PFSK-1 (cell line): ENCODE measurements around the gene ZNF627.

ENCODE experiments used
- FOXP2 ChIP-seq: optimal IDR thresholded peaks from 2 replicates; pipeline ENCODE3; 2011; ENCODE audit warnings: borderline replicate concordance, control low read depth, inconsistent platforms; ENCODE audit not compliant: insufficient read depth; ENCODE audit errors: extremely low read length, extremely low read depth
- POLR2AphosphoS5 ChIP-seq: IDR thresholded peaks from 2 replicates; pipeline ENCODE4 v1.6.1; 2012; ENCODE audit warnings: low read depth, mild to moderate bottlenecking, control low read depth, low read length, moderate library complexity
- SIN3A ChIP-seq: IDR thresholded peaks from 2 replicates; pipeline ENCODE4 v1.6.1; 2012; ENCODE audit warnings: mild to moderate bottlenecking, low read length, moderate library complexity, borderline replicate concordance; ENCODE audit not compliant: insufficient read depth
- TAF1 ChIP-seq: IDR thresholded peaks from 2 replicates; pipeline ENCODE4 v1.6.1; 2012; ENCODE audit warnings: low read length, control low read depth, borderline replicate concordance; ENCODE audit not compliant: insufficient read depth
- TF ChIP-seq, protein P1 (sequence below), 2 experiments: IDR thresholded peaks; 2 replicates each; pipeline versions ENCODE4 v1.6.1 to v1.8.0; 2011 to 2012; ENCODE audit warnings: low read depth in 2 of 2, low read length in 2 of 2, control low read depth in 1 of 2, inconsistent platforms in 1 of 2, mild to moderate bottlenecking in 1 of 2, moderate library complexity in 1 of 2; ENCODE audit not compliant: insufficient read depth in 1 of 2

DNA sequence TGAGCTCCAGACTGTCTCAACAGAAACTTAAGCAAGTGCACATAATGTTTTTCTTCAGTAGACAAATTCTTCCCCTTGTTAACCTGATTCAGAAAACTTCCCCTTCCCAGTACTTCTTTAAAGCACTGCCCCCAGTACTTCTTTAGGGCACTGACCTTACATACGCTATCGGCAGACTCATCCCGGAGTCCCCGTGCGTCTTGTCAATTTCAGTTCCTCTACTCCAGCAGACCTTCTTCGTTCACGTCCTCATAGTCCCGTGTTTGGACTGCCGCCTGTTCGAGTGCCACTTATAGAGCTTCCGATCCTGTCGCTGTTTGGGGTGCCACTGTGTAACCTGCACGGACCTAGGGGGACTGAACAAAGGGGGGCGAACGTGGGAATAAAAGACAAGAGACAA is 29.0 kb downstream of the ZNF627 start:
- TF ChIP-seq POLR2AphosphoS5 = no peak
- TF ChIP-seq, protein P1, sequence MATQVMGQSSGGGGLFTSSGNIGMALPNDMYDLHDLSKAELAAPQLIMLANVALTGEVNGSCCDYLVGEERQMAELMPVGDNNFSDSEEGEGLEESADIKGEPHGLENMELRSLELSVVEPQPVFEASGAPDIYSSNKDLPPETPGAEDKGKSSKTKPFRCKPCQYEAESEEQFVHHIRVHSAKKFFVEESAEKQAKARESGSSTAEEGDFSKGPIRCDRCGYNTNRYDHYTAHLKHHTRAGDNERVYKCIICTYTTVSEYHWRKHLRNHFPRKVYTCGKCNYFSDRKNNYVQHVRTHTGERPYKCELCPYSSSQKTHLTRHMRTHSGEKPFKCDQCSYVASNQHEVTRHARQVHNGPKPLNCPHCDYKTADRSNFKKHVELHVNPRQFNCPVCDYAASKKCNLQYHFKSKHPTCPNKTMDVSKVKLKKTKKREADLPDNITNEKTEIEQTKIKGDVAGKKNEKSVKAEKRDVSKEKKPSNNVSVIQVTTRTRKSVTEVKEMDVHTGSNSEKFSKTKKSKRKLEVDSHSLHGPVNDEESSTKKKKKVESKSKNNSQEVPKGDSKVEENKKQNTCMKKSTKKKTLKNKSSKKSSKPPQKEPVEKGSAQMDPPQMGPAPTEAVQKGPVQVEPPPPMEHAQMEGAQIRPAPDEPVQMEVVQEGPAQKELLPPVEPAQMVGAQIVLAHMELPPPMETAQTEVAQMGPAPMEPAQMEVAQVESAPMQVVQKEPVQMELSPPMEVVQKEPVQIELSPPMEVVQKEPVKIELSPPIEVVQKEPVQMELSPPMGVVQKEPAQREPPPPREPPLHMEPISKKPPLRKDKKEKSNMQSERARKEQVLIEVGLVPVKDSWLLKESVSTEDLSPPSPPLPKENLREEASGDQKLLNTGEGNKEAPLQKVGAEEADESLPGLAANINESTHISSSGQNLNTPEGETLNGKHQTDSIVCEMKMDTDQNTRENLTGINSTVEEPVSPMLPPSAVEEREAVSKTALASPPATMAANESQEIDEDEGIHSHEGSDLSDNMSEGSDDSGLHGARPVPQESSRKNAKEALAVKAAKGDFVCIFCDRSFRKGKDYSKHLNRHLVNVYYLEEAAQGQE (IDR thresholded peaks at IDR 0.05; ENCODE audit: insufficient read depth in 1 of 2, low read depth in 2 of 2, low read length in 2 of 2) = no peak
- no peak for TF ChIP-seq TAF1
- TF ChIP-seq SIN3A = no peak
- TF ChIP-seq FOXP2 = no peak
